GM13976 (cell line): Measurements from ENCODE around the gene ADAM12.

ENCODE experiments used
- DNase-seq: peaks from one replicate; pipeline ENCODE4 v3.0.0; 2012; ENCODE audit warnings: low spot score
- CTCF ChIP-seq: IDR thresholded peaks from 2 replicates; pipeline ENCODE4 v1.5.1; 2012; ENCODE audit warnings: borderline replicate concordance, mild to moderate bottlenecking; ENCODE audit not compliant: insufficient read depth; ENCODE audit errors: extremely low read depth, missing control alignments, control extremely low read depth
- in situ Hi-C: fragments of 300-500 bp; cut with MboI; formaldehyde crosslinking; loops from one replicate; pipeline ENCODE4 v1.12.0; 2022; ENCODE audit warnings: low sequenced_read_pairs, mixed read lengths, inconsistent platforms; ENCODE audit not compliant: unreplicated experiment

Gene ADAM12

GRCh38 chr10:126128581-126128980, 259.7 kb downstream of the ADAM12 start:
- no peak for TF ChIP-seq CTCF
- no peak for DNase-seq
- in situ Hi-C loops, result no loop called here

- no peak for TF ChIP-seq CTCF
- in situ Hi-C loops, result no loop called here
- DNase-seq, result no peak
These were observed 260.7 kb downstream of the ADAM12 start for GRCh38 chr10:126127481-126128029.

- in situ Hi-C loops, result no loop called here
- DNase-seq, result no peak
- no peak for TF ChIP-seq CTCF
These were observed 261.4 kb downstream of the ADAM12 start for GRCh38 chr10:126126866-126127265.

GRCh38 chr10:126126023-126126422, 262.3 kb downstream of the ADAM12 start:
- no peak for DNase-seq
- no peak for TF ChIP-seq CTCF
- in situ Hi-C loops, result no loop called here

GRCh38 chr10:126124668-126125349, 263.5 kb downstream of the ADAM12 start:
- no peak for DNase-seq
- in situ Hi-C loops, result no loop called here
- TF ChIP-seq CTCF, result no peak

GRCh38 chr10:126124046-126124445, 264.2 kb downstream of the ADAM12 start:
- in situ Hi-C loops, result no loop called here
- no peak for DNase-seq
- no peak for TF ChIP-seq CTCF
